ENCODE measurements around the gene VENTX. TPM values are rescaled to one million over a fixed set of nuclear protein-coding genes. Genes with fewer than 3 reads are reported as not detected.

VENTX gene
- total RNA-seq, result 1 to 10 TPM in 1 of 4 donors, under 1 TPM in 2, not detected in 1; 0.17 to 2.3 (median 0.21) TPM

GRCh38 chr10:133237588-133238465, at the start of gene VENTX:
TSS of gene VENTX (plus strand) at chr10:133237855. CDS start at chr10:133237915, 60 bp downstream.
- Histone ChIP-seq H3K27me3 (peaks cover 99% of the 10 kb centered on the region), H3K4me3 (peak within 1 kb of the TSS; percentile 37), H3K4me1 (peaks cover 41% of the 10 kb centered on the region), H3K36me3 (no peaks in the 10 kb centered on the region), H3K27ac (no peak within 1 kb of the TSS), H3K9me3 (no peaks in the 10 kb centered on the region)
- 9% methylated on average over 28 of the region's 60 CpGs for WGBS
- TF ChIP-seq POLR2A (IDR thresholded peaks at IDR 0.05) (no peak), POLR2AphosphoS5 (IDR thresholded peaks at IDR 0.05) (no peak), CTCF (IDR thresholded peaks at IDR 0.05) (no peak), EP300 (IDR thresholded peaks at IDR 0.05) (no peak)
- no peak for DNase-seq (ENCODE audit: low spot score in 2 of 2)

GRCh38 chr10:133187906-133188681, 49.6 kb upstream of the VENTX start:
- Histone ChIP-seq H3K4me1 (no peaks in the 10 kb centered on the region), H3K4me3 (no peak overlapping the region), H3K27ac (no peak overlapping the region), H3K36me3 (no peaks in the 10 kb centered on the region), H3K27me3 (peaks cover 48% of the 10 kb centered on the region), H3K9me3 (no peaks in the 10 kb centered on the region)
- TF ChIP-seq POLR2A (IDR thresholded peaks at IDR 0.05) (no peak), POLR2AphosphoS5 (IDR thresholded peaks at IDR 0.05) (no peak), CTCF (IDR thresholded peaks at IDR 0.05) (no peak), EP300 (IDR thresholded peaks at IDR 0.05) (no peak)
- 90% methylated on average over 25 of the region's 38 CpGs for WGBS
- no peak for DNase-seq (ENCODE audit: low spot score in 2 of 2)

GRCh38 chr10:133189256-133189655, 48.4 kb upstream of the VENTX start:
- H3K4me1 ChIP-seq, result no peaks in the 10 kb centered on the region
- no peaks in the 10 kb centered on the region for H3K9me3 ChIP-seq
- H3K36me3 ChIP-seq, result no peaks in the 10 kb centered on the region
- peaks cover 44% of the 10 kb centered on the region for H3K27me3 ChIP-seq
- TF ChIP-seq EP300 (IDR thresholded peaks at IDR 0.05), result no peak
- no peak for TF ChIP-seq CTCF (IDR thresholded peaks at IDR 0.05)
- no peak for TF ChIP-seq POLR2AphosphoS5 (IDR thresholded peaks at IDR 0.05)
- no peak for TF ChIP-seq POLR2A (IDR thresholded peaks at IDR 0.05)
- no peak overlapping the region for H3K4me3 ChIP-seq
- no CpG with 5 or more reads among the region's 22 CpGs for WGBS
- no peak overlapping the region for H3K27ac ChIP-seq
- no peak for DNase-seq (ENCODE audit: low spot score in 2 of 2)

- Histone ChIP-seq H3K9me3 (no peaks in the 10 kb centered on the region), H3K27ac (no peak overlapping the region), H3K36me3 (no peaks in the 10 kb centered on the region), H3K4me1 (no peaks in the 10 kb centered on the region), H3K4me3 (no peak overlapping the region), H3K27me3 (peaks cover 44% of the 10 kb centered on the region)
- 81% methylated on average over 6 of the region's 14 CpGs for WGBS
- no peak for DNase-seq (ENCODE audit: low spot score in 2 of 2)
- TF ChIP-seq EP300 (IDR thresholded peaks at IDR 0.05) (no peak), POLR2A (IDR thresholded peaks at IDR 0.05) (no peak), CTCF (IDR thresholded peaks at IDR 0.05) (no peak)
Observed at GRCh38 chr10:133189726-133190125, 47.9 kb upstream of the VENTX start.

- H3K27me3 ChIP-seq, result peaks cover 44% of the 10 kb centered on the region
- WGBS, result 95% methylated on average over 10 of the region's 10 CpGs
- no peaks in the 10 kb centered on the region for H3K36me3 ChIP-seq
- H3K4me3 ChIP-seq, result no peak overlapping the region
- no peak for DNase-seq (ENCODE audit: low spot score in 2 of 2)
- no peaks in the 10 kb centered on the region for H3K4me1 ChIP-seq
- no peaks in the 10 kb centered on the region for H3K9me3 ChIP-seq
- no peak overlapping the region for H3K27ac ChIP-seq
- TF ChIP-seq POLR2AphosphoS5 (IDR thresholded peaks at IDR 0.05) (no peak), CTCF (IDR thresholded peaks at IDR 0.05) (no peak), EP300 (IDR thresholded peaks at IDR 0.05) (no peak), POLR2A (IDR thresholded peaks at IDR 0.05) (no peak)
Observed at GRCh38 chr10:133190225-133190624, 47.4 kb upstream of the VENTX start.

Data from suprapubic skin (tissue), 4 donors.